Dendritic cell treated with granulocyte-macrophage colony-stimulating factor and Interleukin-4, amounts not matched to agents 40 ng/mL and 50 ng/mL, for 4 days (primary cell): ENCODE measurements around the gene MUC16.

Experiments
- H3K27ac Mint-ChIP-seq: one replicate; pipeline ENCODE4 v1.8.0; 2022; ENCODE audit warnings: mild to moderate bottlenecking, mixed read lengths
- H3K27me3 Mint-ChIP-seq: one replicate; pipeline ENCODE4 v1.8.0; 2022; ENCODE audit warnings: mild to moderate bottlenecking, mixed read lengths
- H3K36me3 Mint-ChIP-seq: one replicate; pipeline ENCODE4 v1.8.0; 2022; ENCODE audit warnings: low read depth, mixed read lengths
- H3K4me1 Mint-ChIP-seq: one replicate; pipeline ENCODE4 v1.8.0; 2022; ENCODE audit warnings: low read depth, mixed read lengths
- H3K4me3 Mint-ChIP-seq: one replicate; pipeline ENCODE4 v1.8.0; 2022; ENCODE audit warnings: mild to moderate bottlenecking, moderate library complexity, mixed read lengths
- H3K9me3 Mint-ChIP-seq: one replicate; pipeline ENCODE4 v1.8.0; 2022; ENCODE audit warnings: mixed read lengths
- intact Hi-C: fragments of 100-400 bp; cut with micrococcal nuclease; formaldehyde crosslinking; loops from one replicate; pipeline ENCODE4 v1.15.0; 2022

MUC16 gene

GRCh38 chr19:9037400-9038062, 27.3 kb upstream of the MUC16 start:
- Mint-ChIP-seq H3K4me1 (no peaks in the 10 kb centered on the region), H3K9me3 (no peaks in the 10 kb centered on the region), H3K27me3 (peaks cover 2% of the 10 kb centered on the region)

GRCh38 chr19:9032136-9032631, 22.0 kb upstream of the MUC16 start:
- Mint-ChIP-seq H3K36me3 (no peaks in the 10 kb centered on the region), H3K27me3 (peaks cover 2% of the 10 kb centered on the region), H3K4me1 (no peaks in the 10 kb centered on the region), H3K27ac (no peak overlapping the region), H3K9me3 (no peaks in the 10 kb centered on the region), H3K4me3 (no peak overlapping the region)
- intact Hi-C loops: no loop called here

More at GRCh38 chr19:9037400-9038062, 27.3 kb upstream of the MUC16 start:
- Mint-ChIP-seq H3K36me3 (no peaks in the 10 kb centered on the region), H3K27ac (no peak overlapping the region), H3K4me3 (no peak overlapping the region)
- intact Hi-C loops: no loop called here

GRCh38 chr19:9018163-9018875, 8.1 kb upstream of the MUC16 start:
- H3K36me3 Mint-ChIP-seq: no peaks in the 10 kb centered on the region
- no peak overlapping the region for H3K27ac Mint-ChIP-seq
- intact Hi-C loops: no loop called here

GRCh38 chr19:9014803-9015202, 4.6 kb upstream of the MUC16 start:
- Mint-ChIP-seq H3K27me3 (no peaks in the 10 kb centered on the region), H3K4me3 (no peak overlapping the region), H3K27ac (no peak overlapping the region), H3K36me3 (no peaks in the 10 kb centered on the region), H3K9me3 (no peaks in the 10 kb centered on the region), H3K4me1 (no peaks in the 10 kb centered on the region)
- intact Hi-C loops: no loop called here

More at GRCh38 chr19:9018163-9018875, 8.1 kb upstream of the MUC16 start:
- Mint-ChIP-seq H3K27me3 (no peaks in the 10 kb centered on the region), H3K4me1 (no peaks in the 10 kb centered on the region), H3K9me3 (no peaks in the 10 kb centered on the region), H3K4me3 (no peak overlapping the region)

- H3K27me3 Mint-ChIP-seq: no peaks in the 10 kb centered on the region
- no peaks in the 10 kb centered on the region for H3K36me3 Mint-ChIP-seq
- intact Hi-C loops: no loop called here
- no peak overlapping the region for H3K4me3 Mint-ChIP-seq
- no peak overlapping the region for H3K27ac Mint-ChIP-seq
- H3K4me1 Mint-ChIP-seq: no peaks in the 10 kb centered on the region
- no peaks in the 10 kb centered on the region for H3K9me3 Mint-ChIP-seq
Measured at GRCh38 chr19:9013988-9014387, 3.8 kb upstream of the MUC16 start.

GRCh38 chr19:9011875-9012274, 1.7 kb upstream of the MUC16 start:
- H3K27me3 Mint-ChIP-seq: no peaks in the 10 kb centered on the region
- H3K27ac Mint-ChIP-seq: no peak overlapping the region
- no peaks in the 10 kb centered on the region for H3K9me3 Mint-ChIP-seq
- no peaks in the 10 kb centered on the region for H3K4me1 Mint-ChIP-seq
- no peaks in the 10 kb centered on the region for H3K36me3 Mint-ChIP-seq
- intact Hi-C loops: no loop called here
- H3K4me3 Mint-ChIP-seq: no peak overlapping the region

GRCh38 chr19:9010693-9011092, 484 bp upstream of the MUC16 start:
- H3K27ac Mint-ChIP-seq: no peak overlapping the region
- intact Hi-C loops: no loop called here
- H3K4me3 Mint-ChIP-seq: no peak overlapping the region
- H3K36me3 Mint-ChIP-seq: no peaks in the 10 kb centered on the region
- H3K4me1 Mint-ChIP-seq: no peaks in the 10 kb centered on the region
- no peaks in the 10 kb centered on the region for H3K9me3 Mint-ChIP-seq
- no peaks in the 10 kb centered on the region for H3K27me3 Mint-ChIP-seq

GRCh38 chr19:9009431-9009830, 778 bp downstream of the MUC16 start:
- Mint-ChIP-seq H3K27me3 (no peaks in the 10 kb centered on the region), H3K36me3 (no peaks in the 10 kb centered on the region), H3K27ac (no peak overlapping the region), H3K4me3 (no peak overlapping the region), H3K9me3 (no peaks in the 10 kb centered on the region), H3K4me1 (no peaks in the 10 kb centered on the region)
- intact Hi-C loops: no loop called here

GRCh38 chr19:9008667-9009066, 1.5 kb downstream of the MUC16 start:
- no peak overlapping the region for H3K27ac Mint-ChIP-seq
- no peak overlapping the region for H3K4me3 Mint-ChIP-seq
- H3K27me3 Mint-ChIP-seq: no peaks in the 10 kb centered on the region
- H3K9me3 Mint-ChIP-seq: no peaks in the 10 kb centered on the region
- no peaks in the 10 kb centered on the region for H3K4me1 Mint-ChIP-seq
- no peaks in the 10 kb centered on the region for H3K36me3 Mint-ChIP-seq
- intact Hi-C loops: no loop called here

- Mint-ChIP-seq H3K36me3 (no peaks in the 10 kb centered on the region), H3K27ac (no peak overlapping the region), H3K9me3 (no peaks in the 10 kb centered on the region), H3K4me1 (no peaks in the 10 kb centered on the region), H3K27me3 (no peaks in the 10 kb centered on the region), H3K4me3 (no peak overlapping the region)
- intact Hi-C loops: no loop called here
Measured at GRCh38 chr19:9000933-9001332, 9.3 kb downstream of the MUC16 start.

- Mint-ChIP-seq H3K4me1 (no peaks in the 10 kb centered on the region), H3K9me3 (no peaks in the 10 kb centered on the region), H3K27me3 (no peaks in the 10 kb centered on the region), H3K27ac (no peak overlapping the region), H3K4me3 (no peak overlapping the region), H3K36me3 (no peaks in the 10 kb centered on the region)
- intact Hi-C loops: no loop called here
Measured at GRCh38 chr19:8988204-8988603, 22.0 kb downstream of the MUC16 start.

- H3K9me3 Mint-ChIP-seq: peaks cover 4% of the 10 kb centered on the region
Measured at GRCh38 chr19:8986296-8986695, 23.9 kb downstream of the MUC16 start.

GRCh38 chr19:8973501-8974091, 36.6 kb downstream of the MUC16 start:
- Mint-ChIP-seq H3K27ac (no peak overlapping the region), H3K36me3 (no peaks in the 10 kb centered on the region), H3K27me3 (no peaks in the 10 kb centered on the region), H3K9me3 (peaks cover 24% of the 10 kb centered on the region), H3K4me1 (no peaks in the 10 kb centered on the region), H3K4me3 (no peak overlapping the region)
- intact Hi-C loops: no loop called here

More at GRCh38 chr19:8986296-8986695, 23.9 kb downstream of the MUC16 start:
- no peaks in the 10 kb centered on the region for H3K4me1 Mint-ChIP-seq
- intact Hi-C loops: no loop called here
- H3K27me3 Mint-ChIP-seq: no peaks in the 10 kb centered on the region
- no peak overlapping the region for H3K4me3 Mint-ChIP-seq
- no peaks in the 10 kb centered on the region for H3K36me3 Mint-ChIP-seq
- no peak overlapping the region for H3K27ac Mint-ChIP-seq

- Mint-ChIP-seq H3K36me3 (no peaks in the 10 kb centered on the region), H3K9me3 (no peaks in the 10 kb centered on the region), H3K27ac (no peak overlapping the region), H3K4me1 (no peaks in the 10 kb centered on the region), H3K27me3 (no peaks in the 10 kb centered on the region), H3K4me3 (no peak overlapping the region)
- intact Hi-C loops: no loop called here
Measured at GRCh38 chr19:8965887-8966286, 44.3 kb downstream of the MUC16 start.
